ENCODE data around the gene TFDP2.
"Not testable (repeated sequence)": the region's sequence is repeated elsewhere in the genome, so short reads cannot be mapped to it uniquely, and the experiment has no call there.

The TFDP2 gene

DNA sequence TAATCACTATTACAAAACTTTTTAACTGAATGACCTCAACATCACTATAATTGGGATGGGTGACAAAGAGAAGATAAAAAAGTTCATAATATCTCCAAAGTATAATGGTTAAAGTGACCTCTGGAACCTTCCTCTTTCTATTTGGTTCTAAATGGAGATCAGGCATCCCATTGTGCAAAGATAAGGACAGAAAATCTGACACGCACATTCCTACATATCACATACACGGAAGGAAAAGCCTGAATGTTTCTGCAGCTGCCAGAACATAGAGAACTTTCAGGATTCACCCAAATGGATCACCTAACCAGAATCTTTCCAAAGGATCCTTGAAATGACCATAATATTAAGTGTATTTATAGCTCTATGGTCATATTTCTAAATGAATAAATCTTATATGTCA is 128.2 kb downstream of the TFDP2 start:
- Histone ChIP-seq H3K36me3 (ENCODE audit: insufficient read depth, low read length) (peaks cover 28% of the 10 kb centered on the region), H2AFZ (ENCODE audit: low read depth, low read length) (no peak overlapping the region), H3K4me1 (ENCODE audit: insufficient read depth, low read length) (peaks cover 18% of the 10 kb centered on the region), H3K27me3 (ENCODE audit: insufficient read depth, low read length) (no peaks in the 10 kb centered on the region), H3K4me3 (ENCODE audit: low read length) (no peak overlapping the region), H3K9me3 (ENCODE audit: low read length) (peaks cover 2% of the 10 kb centered on the region)

DNA sequence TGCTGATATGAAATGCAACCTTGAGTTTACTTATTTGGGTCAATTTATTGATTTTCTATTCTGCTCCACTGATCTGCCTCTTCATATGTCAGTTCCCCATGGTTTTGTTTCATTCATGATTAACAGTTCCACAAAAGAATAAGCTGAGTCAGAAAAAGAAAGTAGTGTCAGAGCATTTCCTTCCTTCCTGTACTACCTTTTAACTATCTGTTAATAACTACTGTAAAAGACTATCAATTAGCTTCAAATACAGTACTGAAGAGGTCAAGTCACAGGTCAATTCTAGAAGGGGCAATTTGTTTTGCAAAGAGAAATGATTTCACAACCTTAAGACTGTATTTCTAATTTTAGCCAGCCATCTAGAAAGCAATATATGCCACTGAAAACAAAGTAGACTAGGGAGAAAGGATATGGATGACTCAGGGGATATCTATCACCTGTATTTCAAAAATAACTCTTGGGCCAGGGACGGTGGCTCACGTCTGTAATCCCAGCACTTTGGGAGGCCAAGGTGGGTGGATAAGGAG is 129.5 kb downstream of the TFDP2 start:
- H2AFZ ChIP-seq (ENCODE audit: low read depth, low read length) = no peak overlapping the region
- H3K9me3 ChIP-seq (ENCODE audit: low read length) = peaks cover 2% of the 10 kb centered on the region
- H3K36me3 ChIP-seq (ENCODE audit: insufficient read depth, low read length) = peaks cover 25% of the 10 kb centered on the region
- no peaks in the 10 kb centered on the region for H3K27me3 ChIP-seq (ENCODE audit: insufficient read depth, low read length)
- peaks cover 8% of the 10 kb centered on the region for H3K4me1 ChIP-seq (ENCODE audit: insufficient read depth, low read length)
- no peak overlapping the region for H3K4me3 ChIP-seq (ENCODE audit: low read length)

DNA sequence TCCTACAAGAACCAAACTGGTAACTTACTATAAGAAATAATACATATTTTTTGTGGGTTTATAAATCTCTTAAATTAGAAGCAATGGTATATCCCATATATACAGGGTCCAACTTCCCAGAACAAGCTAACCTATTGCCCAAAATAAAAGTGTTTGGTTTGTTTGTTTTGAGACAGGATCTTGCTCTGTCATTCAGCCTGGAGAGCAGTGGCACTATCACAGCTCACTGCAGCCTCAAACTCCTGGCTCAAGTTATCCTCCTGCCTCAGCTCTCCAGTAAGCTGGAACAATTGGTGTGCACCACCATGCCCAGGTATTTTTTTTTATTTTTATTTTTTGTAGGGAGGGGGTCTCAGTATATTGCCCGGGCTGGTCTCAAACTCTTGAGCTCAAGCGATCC is 135.4 kb downstream of the TFDP2 start:
- no peaks in the 10 kb centered on the region for H3K4me1 ChIP-seq (ENCODE audit: insufficient read depth, low read length)
- no peak overlapping the region for H3K4me3 ChIP-seq (ENCODE audit: low read length)
- no peak overlapping the region for H2AFZ ChIP-seq (ENCODE audit: low read depth, low read length)
- peaks cover 5% of the 10 kb centered on the region for H3K9me3 ChIP-seq (ENCODE audit: low read length)
- no peaks in the 10 kb centered on the region for H3K27me3 ChIP-seq (ENCODE audit: insufficient read depth, low read length)
- H3K36me3 ChIP-seq (ENCODE audit: insufficient read depth, low read length) = peaks cover 8% of the 10 kb centered on the region

DNA sequence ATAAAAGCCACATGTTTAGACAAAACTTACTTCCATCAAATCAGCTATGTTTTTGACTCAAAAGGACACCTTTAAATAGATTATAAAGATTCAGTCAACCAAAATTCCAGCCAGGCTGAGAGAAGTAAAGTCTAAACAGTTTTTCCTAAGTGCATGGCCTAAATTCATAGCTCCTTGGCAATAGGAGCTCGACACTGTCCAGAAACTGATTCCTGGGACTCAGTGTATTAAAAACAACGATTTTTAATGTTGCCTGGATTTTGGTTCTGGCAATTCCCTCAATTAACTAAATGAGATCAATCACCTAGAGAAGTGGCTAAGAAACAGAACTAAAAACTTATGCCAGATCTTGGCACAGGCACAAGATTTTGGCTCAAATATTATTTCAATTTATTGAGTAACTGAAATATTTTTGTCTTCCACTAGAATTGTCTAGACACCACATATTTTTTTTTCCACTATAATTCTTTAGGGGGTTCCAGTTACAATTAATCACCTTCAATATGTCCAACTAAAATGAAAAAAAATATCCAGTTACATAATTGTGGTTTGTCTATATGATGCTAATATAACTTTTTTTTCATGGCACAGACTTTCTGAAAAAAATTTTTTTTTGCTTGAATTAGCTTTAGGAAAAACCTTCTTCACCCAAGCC is 135.9 kb downstream of the TFDP2 start:
- Histone ChIP-seq H3K4me1 (ENCODE audit: insufficient read depth, low read length) (no peaks in the 10 kb centered on the region), H3K36me3 (ENCODE audit: insufficient read depth, low read length) (peaks cover 8% of the 10 kb centered on the region), H3K4me3 (ENCODE audit: low read length) (no peak overlapping the region), H3K9me3 (ENCODE audit: low read length) (peaks cover 5% of the 10 kb centered on the region), H2AFZ (ENCODE audit: low read depth, low read length) (no peak overlapping the region), H3K27me3 (ENCODE audit: insufficient read depth, low read length) (no peaks in the 10 kb centered on the region)

DNA sequence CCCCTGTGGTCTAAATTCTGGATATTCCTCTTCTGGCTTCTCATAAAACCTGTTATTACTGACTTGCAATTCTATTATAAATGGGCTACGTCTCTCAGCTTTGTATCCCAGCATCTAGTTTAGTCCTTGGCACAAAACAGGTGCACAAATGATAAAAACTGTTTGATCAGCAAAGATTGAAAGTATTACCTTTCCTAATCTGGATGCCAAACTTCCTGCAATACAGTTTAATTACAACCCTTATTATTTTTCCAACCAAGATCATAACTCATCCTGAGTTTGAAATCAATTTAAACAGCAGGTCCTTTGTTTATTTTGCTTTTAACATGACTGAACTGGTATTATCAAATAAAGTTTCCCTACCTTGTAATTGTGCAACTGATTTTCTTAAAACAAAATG is 140.3 kb downstream of the TFDP2 start:
- Histone ChIP-seq H3K27me3 (ENCODE audit: insufficient read depth, low read length) (no peaks in the 10 kb centered on the region), H2AFZ (ENCODE audit: low read depth, low read length) (no peak overlapping the region), H3K4me3 (ENCODE audit: low read length) (no peak overlapping the region), H3K4me1 (ENCODE audit: insufficient read depth, low read length) (no peaks in the 10 kb centered on the region), H3K36me3 (ENCODE audit: insufficient read depth, low read length) (peaks cover 14% of the 10 kb centered on the region), H3K9me3 (ENCODE audit: low read length) (peaks cover 5% of the 10 kb centered on the region)

DNA sequence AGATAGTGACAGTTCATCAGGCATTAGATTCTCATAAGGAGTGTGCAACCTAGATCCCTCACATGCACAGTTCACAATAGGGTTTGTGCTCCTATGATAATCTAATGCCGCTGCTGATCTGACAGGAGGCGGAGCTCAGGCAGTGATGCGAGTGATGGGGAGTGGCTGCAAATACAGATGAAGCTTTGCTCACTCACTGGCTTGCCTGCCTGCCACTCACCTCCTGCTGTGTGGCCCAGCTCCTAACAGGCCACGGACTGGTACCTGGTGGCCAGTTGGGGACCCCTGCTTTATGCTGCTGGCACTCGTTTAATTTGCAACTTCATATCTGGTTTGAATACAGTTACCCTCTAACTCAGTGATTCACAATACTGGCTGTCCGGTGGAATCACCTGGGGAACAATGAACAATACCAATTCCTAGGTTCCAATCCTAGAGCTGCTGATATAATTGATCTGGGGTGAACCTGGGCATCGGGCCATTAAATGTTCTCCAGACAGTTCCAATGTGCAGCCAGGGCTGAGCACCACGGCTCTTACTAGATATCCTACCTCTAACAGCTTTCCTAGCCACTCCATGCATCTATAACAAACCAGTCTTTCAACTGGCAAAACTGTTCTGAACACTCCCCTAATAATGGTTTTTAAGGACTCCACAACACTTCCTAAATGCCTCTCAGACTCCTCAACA is 141.5 kb downstream of the TFDP2 start:
- peaks cover 5% of the 10 kb centered on the region for H3K9me3 ChIP-seq (ENCODE audit: low read length)
- H3K27me3 ChIP-seq (ENCODE audit: insufficient read depth, low read length) = no peaks in the 10 kb centered on the region
- no peak overlapping the region for H2AFZ ChIP-seq (ENCODE audit: low read depth, low read length)
- H3K36me3 ChIP-seq (ENCODE audit: insufficient read depth, low read length) = peaks cover 20% of the 10 kb centered on the region
- H3K4me1 ChIP-seq (ENCODE audit: insufficient read depth, low read length) = no peaks in the 10 kb centered on the region
- H3K4me3 ChIP-seq (ENCODE audit: low read length) = no peak overlapping the region

DNA sequence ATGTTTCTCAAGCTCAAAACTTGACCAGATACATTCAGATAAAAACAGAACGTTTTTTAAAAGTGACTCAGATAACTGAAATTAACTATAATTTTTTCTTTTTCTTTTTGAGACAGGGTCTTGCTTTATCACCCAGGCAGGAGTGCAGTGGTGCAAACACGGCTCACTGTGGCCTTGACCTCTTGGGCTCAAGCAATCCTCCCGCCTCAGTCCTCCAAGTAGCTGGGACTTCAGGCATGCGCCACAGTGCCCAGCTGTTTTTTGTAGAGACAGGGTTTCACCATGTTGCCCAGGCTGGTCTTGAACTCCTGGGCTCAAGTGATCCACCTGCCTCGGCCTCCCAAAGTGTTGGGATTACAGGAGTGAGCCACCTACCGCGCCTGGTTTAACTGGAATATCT is 144.4 kb downstream of the TFDP2 start:
- H3K36me3 ChIP-seq (ENCODE audit: insufficient read depth, low read length) = peaks cover 36% of the 10 kb centered on the region
- not testable (repeated sequence) for H2AFZ ChIP-seq (ENCODE audit: low read depth, low read length); H3K4me1 ChIP-seq (ENCODE audit: insufficient read depth, low read length); H3K27me3 ChIP-seq (ENCODE audit: insufficient read depth, low read length); H3K9me3 ChIP-seq (ENCODE audit: low read length); H3K4me3 ChIP-seq (ENCODE audit: low read length)

DNA sequence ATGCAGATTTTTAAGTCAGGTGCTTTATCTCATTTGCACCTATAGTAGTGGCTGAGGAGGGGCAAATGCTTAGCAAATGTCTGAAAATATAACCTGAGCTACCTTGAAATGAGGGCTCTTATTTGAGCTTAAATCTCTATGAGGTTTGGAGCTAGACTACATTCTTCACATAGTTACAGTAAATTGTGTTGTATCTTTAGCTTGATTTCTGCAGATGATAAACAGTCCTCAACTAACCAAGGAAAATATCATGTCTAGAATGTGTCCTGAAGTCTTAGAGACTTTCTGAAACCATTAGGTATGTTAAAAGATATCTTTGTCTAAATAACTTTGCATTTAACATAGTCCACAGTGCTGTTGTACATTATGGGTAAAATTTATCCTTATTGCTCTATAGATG is 145.3 kb downstream of the TFDP2 start:
- no peaks in the 10 kb centered on the region for H3K9me3 ChIP-seq (ENCODE audit: low read length)
- no peaks in the 10 kb centered on the region for H3K27me3 ChIP-seq (ENCODE audit: insufficient read depth, low read length)
- no peak overlapping the region for H3K4me3 ChIP-seq (ENCODE audit: low read length)
- no peaks in the 10 kb centered on the region for H3K4me1 ChIP-seq (ENCODE audit: insufficient read depth, low read length)
- H3K36me3 ChIP-seq (ENCODE audit: insufficient read depth, low read length) = peaks cover 36% of the 10 kb centered on the region
- no peak overlapping the region for H2AFZ ChIP-seq (ENCODE audit: low read depth, low read length)

DNA sequence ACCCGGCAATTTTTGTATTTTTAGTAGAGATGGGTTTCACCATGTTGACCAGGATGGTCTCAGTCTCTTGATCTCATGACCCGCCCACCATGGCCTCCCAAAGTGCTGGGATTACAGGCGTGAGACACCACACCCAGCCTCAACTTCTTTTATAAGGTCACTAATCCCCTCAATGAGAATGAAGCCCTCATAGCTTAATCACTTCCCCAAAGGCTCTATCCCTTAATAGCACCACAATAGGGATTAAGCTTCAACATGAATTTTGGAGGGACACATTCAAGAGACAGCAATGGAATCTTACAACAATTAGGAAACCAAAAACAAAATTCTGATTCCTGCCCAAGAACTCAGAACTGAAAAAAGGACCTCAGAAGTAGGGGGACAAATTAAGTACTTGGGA is 146.1 kb downstream of the TFDP2 start:
- H3K9me3 ChIP-seq (ENCODE audit: low read length) = no peaks in the 10 kb centered on the region
- no peaks in the 10 kb centered on the region for H3K27me3 ChIP-seq (ENCODE audit: insufficient read depth, low read length)
- H2AFZ ChIP-seq (ENCODE audit: low read depth, low read length) = no peak overlapping the region
- H3K4me3 ChIP-seq (ENCODE audit: low read length) = no peak overlapping the region
- H3K4me1 ChIP-seq (ENCODE audit: insufficient read depth, low read length) = no peaks in the 10 kb centered on the region
- peaks cover 38% of the 10 kb centered on the region for H3K36me3 ChIP-seq (ENCODE audit: insufficient read depth, low read length)

DNA sequence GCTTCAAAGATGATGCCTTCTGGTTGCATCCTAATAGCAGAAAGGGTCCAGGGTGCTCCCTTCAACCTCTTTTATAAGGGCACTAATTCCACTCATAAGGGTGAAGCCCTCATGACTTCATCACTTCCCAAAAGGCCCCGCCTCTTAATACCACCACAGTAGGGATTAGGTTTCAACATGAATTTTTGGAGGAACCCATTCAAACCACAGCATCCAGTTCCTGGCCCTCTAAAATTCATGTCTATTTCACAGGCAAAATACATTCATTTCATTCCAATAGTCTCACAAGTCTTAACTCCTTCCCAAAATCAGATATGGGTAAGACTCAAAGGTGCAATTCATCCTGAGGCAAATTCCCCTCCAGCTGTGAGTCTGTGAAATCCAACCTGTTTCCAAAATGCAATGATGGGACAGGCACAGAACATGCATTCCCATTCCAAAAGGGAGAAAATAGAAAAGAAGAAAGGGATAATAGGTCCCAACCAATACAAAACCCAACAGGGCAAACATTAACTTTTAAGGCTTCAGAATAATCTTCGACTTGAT is 148.9 kb downstream of the TFDP2 start:
- Histone ChIP-seq H3K36me3 (ENCODE audit: insufficient read depth, low read length) (peaks cover 43% of the 10 kb centered on the region), H2AFZ (ENCODE audit: low read depth, low read length) (no peak overlapping the region), H3K4me1 (ENCODE audit: insufficient read depth, low read length) (peaks cover 7% of the 10 kb centered on the region), H3K9me3 (ENCODE audit: low read length) (no peaks in the 10 kb centered on the region), H3K27me3 (ENCODE audit: insufficient read depth, low read length) (no peaks in the 10 kb centered on the region), H3K4me3 (ENCODE audit: low read length) (no peak overlapping the region)

DNA sequence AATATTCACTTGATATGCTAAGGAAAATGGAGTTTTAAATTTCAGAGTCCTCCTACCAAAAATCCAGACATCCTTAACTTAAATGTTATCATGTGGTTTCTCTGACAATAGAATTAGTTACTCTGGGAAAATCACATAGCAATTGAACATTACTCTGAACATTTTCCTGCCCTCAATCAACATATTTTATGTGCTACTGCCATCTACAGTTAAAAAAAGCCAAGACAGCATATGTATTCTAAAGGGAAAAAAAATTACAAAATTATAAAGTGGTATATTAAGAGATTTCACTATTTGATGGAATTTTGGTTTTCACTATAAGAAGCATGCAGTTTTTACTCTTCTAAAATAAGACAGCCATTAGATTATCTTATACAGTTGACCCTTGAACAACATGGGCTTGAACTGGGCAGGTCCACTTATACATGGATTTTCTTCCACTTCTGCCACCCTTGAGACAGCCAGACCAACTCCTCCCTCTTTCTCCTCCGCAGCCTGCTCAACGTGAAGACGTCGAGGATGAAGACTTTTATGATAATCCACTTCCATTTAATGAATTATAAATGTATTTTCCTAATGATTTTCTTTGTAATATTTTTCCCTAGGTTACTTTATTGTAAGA is 150.6 kb downstream of the TFDP2 start:
- H3K36me3 ChIP-seq (ENCODE audit: insufficient read depth, low read length) = peaks cover 31% of the 10 kb centered on the region
- no peaks in the 10 kb centered on the region for H3K27me3 ChIP-seq (ENCODE audit: insufficient read depth, low read length)
- no peak overlapping the region for H2AFZ ChIP-seq (ENCODE audit: low read depth, low read length)
- H3K9me3 ChIP-seq (ENCODE audit: low read length) = no peaks in the 10 kb centered on the region
- peaks cover 7% of the 10 kb centered on the region for H3K4me1 ChIP-seq (ENCODE audit: insufficient read depth, low read length)
- no peak overlapping the region for H3K4me3 ChIP-seq (ENCODE audit: low read length)

DNA sequence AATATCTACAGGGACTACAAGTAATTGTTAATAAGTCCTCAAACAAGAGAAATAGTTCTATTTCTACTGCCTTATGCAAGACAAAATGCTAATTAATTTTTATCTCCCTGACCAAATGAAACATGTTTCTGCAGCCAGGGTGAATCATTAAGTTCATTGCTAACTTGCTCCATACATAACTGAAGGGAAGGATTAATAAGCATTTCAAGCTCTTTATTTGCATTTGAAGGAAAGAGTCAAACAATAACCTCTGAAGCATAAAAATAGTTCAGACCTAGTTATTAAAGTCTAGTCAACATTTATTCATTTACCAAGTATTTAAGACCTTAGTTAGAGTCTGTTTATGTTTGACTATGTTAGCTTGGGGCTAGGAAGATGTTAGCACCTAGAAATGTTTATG is 152.9 kb downstream of the TFDP2 start:
- Histone ChIP-seq H3K4me3 (ENCODE audit: low read length) (no peak overlapping the region), H3K27me3 (ENCODE audit: insufficient read depth, low read length) (no peaks in the 10 kb centered on the region), H3K9me3 (ENCODE audit: low read length) (no peaks in the 10 kb centered on the region), H2AFZ (ENCODE audit: low read depth, low read length) (no peak overlapping the region), H3K4me1 (ENCODE audit: insufficient read depth, low read length) (peaks cover 7% of the 10 kb centered on the region), H3K36me3 (ENCODE audit: insufficient read depth, low read length) (peaks cover 37% of the 10 kb centered on the region)

DNA sequence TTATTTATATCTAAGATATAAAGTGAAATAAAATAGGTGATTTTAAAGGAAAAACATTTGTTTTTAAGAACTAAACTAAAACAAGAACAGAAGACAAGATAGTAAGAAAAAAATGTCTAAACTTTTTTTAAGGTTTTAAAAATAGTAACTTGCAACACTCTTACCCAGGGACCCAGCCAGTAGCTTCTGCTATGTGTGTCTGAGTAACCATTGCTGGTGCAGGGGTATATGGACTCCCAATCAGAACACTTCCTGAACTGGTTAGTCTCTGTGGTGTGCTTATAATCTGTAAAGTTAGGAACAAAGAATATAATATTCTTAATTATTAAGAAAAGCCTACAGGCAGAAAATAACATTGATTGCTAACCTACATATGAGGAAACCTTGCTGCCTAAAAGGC is 154.5 kb downstream of the TFDP2 start:
- H3K4me1 ChIP-seq (ENCODE audit: insufficient read depth, low read length) = peaks cover 7% of the 10 kb centered on the region
- H3K36me3 ChIP-seq (ENCODE audit: insufficient read depth, low read length) = peaks cover 29% of the 10 kb centered on the region
- H3K4me3 ChIP-seq (ENCODE audit: low read length) = no peak overlapping the region
- H3K27me3 ChIP-seq (ENCODE audit: insufficient read depth, low read length) = no peaks in the 10 kb centered on the region
- H2AFZ ChIP-seq (ENCODE audit: low read depth, low read length) = no peak overlapping the region
- no peaks in the 10 kb centered on the region for H3K9me3 ChIP-seq (ENCODE audit: low read length)
